ENCODE data around the gene FNDC11.

- no peak for TF ChIP-seq SIN3A (IDR thresholded peaks at IDR 0.05; ENCODE audit: borderline replicate concordance, insufficient read depth, low read length)
- no peak for TF ChIP-seq REST (IDR thresholded peaks at IDR 0.05; ENCODE audit: insufficient read depth in 1 of 2, low read depth in 2 of 2, low read length in 2 of 2)
- TF ChIP-seq TAF1 (IDR thresholded peaks at IDR 0.05; ENCODE audit: borderline replicate concordance, insufficient read depth, low read length): no peak
- no peak for TF ChIP-seq POLR2AphosphoS5 (IDR thresholded peaks at IDR 0.05; ENCODE audit: low read depth, low read length)
- TF ChIP-seq FOXP2 (optimal IDR thresholded peaks at IDR 0.05; ENCODE audit: borderline replicate concordance, extremely low read depth, extremely low read length, insufficient read depth): no peak
These were observed 7.6 kb upstream of the FNDC11 start for GRCh38 chr20:63546256-63546955.

All from PFSK-1 (cell line).